HepG2 (cell line): Measurements from ENCODE around the gene TACC3. TPM values are rescaled to one million over a fixed set of nuclear protein-coding genes. Genes with fewer than 3 reads are reported as not detected.
A peak's percentile ranks its signal among the peaks of the same experiment; 100 is the strongest.

Source experiments
- ATAC-seq: fragments of 200-7000 bp; cut with Tn5 transposase; 3 replicates; pipeline ENCODE4 v1.9.1; 2020; ENCODE audit warnings: mild to moderate bottlenecking, moderate library complexity
- BruUV-seq: library from RNA; stranded (reverse); fragments of 400-500 nt; replicated peaks from 2 replicates; lab custom pipeline; 2021; lab: Mats Ljungman, UMichigan
- CTCF ChIA-PET: fragments of 300-600 bp; formaldehyde crosslinking; extraction: SDS; loops from one replicate; lab custom pipeline; 2021; ENCODE audit warnings: low total read pairs, inconsistent platforms, low intra/inter-chr PET ratio; lab: Yijun Ruan, JAX
- POLR2A ChIA-PET: fragments of 350-600 bp; sonication (Branson Sonifier 250); formaldehyde crosslinking; loops from one replicate; lab custom pipeline; 2020; ENCODE audit warnings: antibody characterized with exemption, inconsistent platforms; lab: Yijun Ruan, JAX
- DNase-seq: peaks from one replicate; pipeline ENCODE4 v3.0.0-alpha.2; 2015; ENCODE audit warnings: low spot score
- FAIRE-seq: peaks from 3 replicates; lab custom pipeline; 2011; peaks lifted over from hg19 to GRCh38; lab: Jason Lieb, UNC
- H2AFZ ChIP-seq: one replicate; pipeline ENCODE4 v1.6.1; 2011; ENCODE audit warnings: low read length, inconsistent platforms
- H3K27ac ChIP-seq: fragments of 300-600 bp; 3 replicates; pipeline ENCODE4 v1.8.0; 2011; ENCODE audit warnings: mixed run types, mild to moderate bottlenecking, mixed read lengths, low read length, inconsistent platforms; ENCODE audit not compliant: insufficient read depth; ENCODE audit errors: extremely low read length
- H3K27me3 ChIP-seq, 2 experiments: fragments of 200-600 bp in 1 of 2; 2 replicates in 1 of 2; 3 replicates in 1 of 2; pipeline versions ENCODE4 v1.6.0 to v1.8.0; 2011; ENCODE audit warnings: low read length in 2 of 2, mild to moderate bottlenecking in 2 of 2, moderate library complexity in 2 of 2, inconsistent platforms in 1 of 2; ENCODE audit not compliant: insufficient read depth in 2 of 2, control insufficient read depth in 1 of 2
- H3K36me3 ChIP-seq, 2 experiments: fragments of 200-600 bp in 1 of 2; replicated peaks in 1 of 2; 2 replicates in 1 of 2; 3 replicates in 1 of 2; pipeline versions ENCODE4 v1.5.1 to v1.8.0; 2011; ENCODE audit warnings: low read length in 2 of 2, inconsistent platforms in 1 of 2; ENCODE audit not compliant: insufficient read depth in 2 of 2, control insufficient read depth in 1 of 2
- H3K4me1 ChIP-seq: 2 replicates; pipeline ENCODE4 v1.5.1; 2012; ENCODE audit warnings: low read length, inconsistent platforms; ENCODE audit not compliant: insufficient read depth
- H3K4me2 ChIP-seq: 2 replicates; pipeline ENCODE4 v1.6.0; 2011; ENCODE audit warnings: low read depth, low read length, inconsistent platforms
- H3K4me3 ChIP-seq, 3 experiments: fragments of 200-600 bp in 1 of 3; sonication (generic), shearing (Covaris generic) in 1 of 3; replicated peaks in 1 of 3; 2 replicates each; pipeline ENCODE4 v1.5.1; 2011 to 2016; ENCODE audit warnings: low read length in 3 of 3, inconsistent platforms in 2 of 3, low read depth in 2 of 3, mild to moderate bottlenecking in 2 of 3, control low read depth in 1 of 3, mixed read lengths in 1 of 3; ENCODE audit not compliant: insufficient read depth in 1 of 3
- H3K79me2 ChIP-seq: one replicate; pipeline ENCODE4 v1.6.1; 2011; ENCODE audit warnings: low read length, inconsistent platforms; ENCODE audit not compliant: insufficient read depth
- H3K9ac ChIP-seq: 2 replicates; pipeline ENCODE4 v1.6.0; 2011; ENCODE audit warnings: mild to moderate bottlenecking, low read depth, low read length, inconsistent platforms; ENCODE audit not compliant: insufficient read depth
- H3K9me3 ChIP-seq: 2 replicates; pipeline ENCODE4 v1.5.1; 2012; ENCODE audit warnings: mild to moderate bottlenecking, low read length
- H4K20me1 ChIP-seq: 2 replicates; pipeline ENCODE4 v1.6.0; 2011; ENCODE audit warnings: inconsistent platforms, mild to moderate bottlenecking, low read length, moderate library complexity; ENCODE audit not compliant: insufficient read depth
- AGO2 ChIP-seq: fragments of 200-400 bp; formaldehyde crosslinking; optimal IDR thresholded peaks from 2 replicates; pipeline ENCODE3; 2017; ENCODE audit warnings: mild to moderate bottlenecking, low read depth, low read length, moderate library complexity
- HNRNPL ChIP-seq: fragments of 200-400 bp; formaldehyde crosslinking; IDR thresholded peaks from 2 replicates; pipeline ENCODE4 v1.6.1; 2017; ENCODE audit warnings: mild to moderate bottlenecking, low read depth, low read length
- ZNF552 ChIP-seq: sonication (generic); formaldehyde crosslinking; IDR thresholded peaks from 2 replicates; pipeline ENCODE4 v1.9.0; 2022; ENCODE audit warnings: missing genetic modification reagents, mild to moderate bottlenecking, borderline replicate concordance
- ZNF605 ChIP-seq: sonication (generic); formaldehyde crosslinking; IDR thresholded peaks from 2 replicates; pipeline ENCODE4 v1.8.0; 2022; ENCODE audit warnings: mild to moderate bottlenecking, missing genetic modification reagents
- WGBS: methylation state at CpG from one replicate; pipeline ENCODE4 v1.1.6; 2017; ENCODE audit warnings: low lambda C conversion rate; 5-methylcytosine and 5-hydroxymethylcytosine counted together
- in situ Hi-C: cut with HindIII; loops from 2 replicates; pipeline ENCODE4 v1.10.0; 2017; ENCODE audit warnings: low pct_unique_long_range_greater_than_20kb; ENCODE audit not compliant: extremely low pct_ligation_motif_present
- intact Hi-C: fragments of 100-400 bp; cut with micrococcal nuclease; formaldehyde crosslinking; loops from one replicate; pipeline ENCODE4 v1.10.0; 2022; ENCODE audit not compliant: unreplicated experiment
- polyA plus RNA-seq, 8 experiments: library from polyadenylated mRNA; depleted of rRNA in 3 of 8; stranded (reverse) in 7 of 8; unstranded in 1 of 8; fragments of >200 nt; fragmentation: Illumina TruSeq in 4 of 8; extraction: Trizol in 4 of 8; gene quantifications; 2 replicates each; pipeline versions ENCODE4 v1.2.1 to v1.2.3, GENCODE V29; 2011 to 2016; ENCODE audit warnings: low read depth in 4 of 8, missing spikeins in 1 of 8, mixed read lengths in 1 of 8; ENCODE audit not compliant: insufficient read depth in 1 of 8
- total RNA-seq, 5 experiments: library from RNA; depleted of rRNA; stranded (reverse); fragments of >200 nt; fragmentation: Illumina TruSeq; extraction: Trizol; gene quantifications; 2 replicates each; pipeline ENCODE4 v1.2.3, GENCODE V29; 2016; ENCODE audit warnings: low read depth in 1 of 5
- TF ChIP-seq, protein P1 (sequence below): sonication (generic); formaldehyde crosslinking; IDR thresholded peaks from 2 replicates; pipeline ENCODE4 v1.5.0; 2020; ENCODE audit warnings: missing genetic modification reagents, mild to moderate bottlenecking, borderline replicate concordance

The TACC3 gene
- total and polyA plus RNA-seq, 2 of the 13 experiments (the other 11 are each of a cell fraction or from before 2014, with no cell fraction given), result 20.3 to 21.2 TPM

DNA sequence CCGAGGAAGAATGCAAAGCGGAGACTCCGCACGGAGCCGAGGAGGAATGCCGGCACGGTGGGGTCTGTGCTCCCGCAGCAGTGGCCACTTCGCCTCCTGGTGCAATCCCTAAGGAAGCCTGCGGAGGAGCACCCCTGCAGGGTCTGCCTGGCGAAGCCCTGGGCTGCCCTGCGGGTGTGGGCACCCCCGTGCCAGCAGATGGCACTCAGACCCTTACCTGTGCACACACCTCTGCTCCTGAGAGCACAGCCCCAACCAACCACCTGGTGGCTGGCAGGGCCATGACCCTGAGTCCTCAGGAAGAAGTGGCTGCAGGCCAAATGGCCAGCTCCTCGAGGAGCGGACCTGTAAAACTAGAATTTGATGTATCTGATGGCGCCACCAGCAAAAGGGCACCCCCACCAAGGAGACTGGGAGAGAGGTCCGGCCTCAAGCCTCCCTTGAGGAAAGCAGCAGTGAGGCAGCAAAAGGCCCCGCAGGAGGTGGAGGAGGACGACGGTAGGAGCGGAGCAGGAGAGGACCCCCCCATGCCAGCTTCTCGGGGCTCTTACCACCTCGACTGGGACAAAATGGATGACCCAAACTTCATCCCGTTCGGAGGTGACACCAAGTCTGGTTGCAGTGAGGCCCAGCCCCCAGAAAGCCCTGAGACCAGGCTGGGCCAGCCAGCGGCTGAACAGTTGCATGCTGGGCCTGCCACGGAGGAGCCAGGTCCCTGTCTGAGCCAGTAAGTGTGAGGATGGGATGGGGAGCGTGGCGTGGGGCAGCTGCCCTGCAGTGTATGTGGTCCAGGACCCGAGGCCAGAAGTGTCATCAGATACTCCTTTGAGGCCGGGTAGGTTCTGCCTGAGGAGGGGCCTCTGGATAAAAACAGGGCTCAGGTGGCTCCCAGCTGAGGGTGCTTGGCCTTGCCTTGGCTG is 7.0 kb downstream of the TACC3 start:
- Histone ChIP-seq H3K36me3 (peaks cover 27 to 73% of the 10 kb centered on the region in 2 experiments; a peak in 4 of 5 replicates), H3K9me3 (no peaks in the 10 kb centered on the region), H3K27me3 (no peaks in the 10 kb centered on the region), H3K4me1 (peaks cover 19% of the 10 kb centered on the region), H3K9ac (no peak overlapping the region), H3K79me2 (peaks cover 11% of the 10 kb centered on the region), H3K4me3 (no peak overlapping the region), H3K4me2 (no peak overlapping the region), H2AFZ (no peak overlapping the region), H3K27ac (no peak overlapping the region), H4K20me1 (peaks cover 3% of the 10 kb centered on the region; the same call in 1 of the 2 replicates)
- ATAC-seq, result no peak
- ChIA-PET POLR2A (no interaction called here), CTCF (interaction anchor here (2.0 kb wide), 1 partner anchor 82 kb away, joined by 8 read pairs; no protein-coding TSS in a partner anchor)
- no peak for FAIRE-seq
- in situ Hi-C loops, result loop anchor here (5.0 kb wide), 1 partner anchor 36 kb away; no protein-coding TSS in a partner anchor
- intact Hi-C loops, result no loop called here
- TF ChIP-seq ZNF605 (CRISPR knock-in tag) (no peak), HNRNPL (0 out of 2 replicates have a peak, but pooled peaks have one; percentile 62), AGO2 (peak; percentile 42)
- DNase-seq, result no peak
- no TSS peak for BruUV-seq
- WGBS, result 98% methylated on average over 22 of the region's 31 CpGs

DNA sequence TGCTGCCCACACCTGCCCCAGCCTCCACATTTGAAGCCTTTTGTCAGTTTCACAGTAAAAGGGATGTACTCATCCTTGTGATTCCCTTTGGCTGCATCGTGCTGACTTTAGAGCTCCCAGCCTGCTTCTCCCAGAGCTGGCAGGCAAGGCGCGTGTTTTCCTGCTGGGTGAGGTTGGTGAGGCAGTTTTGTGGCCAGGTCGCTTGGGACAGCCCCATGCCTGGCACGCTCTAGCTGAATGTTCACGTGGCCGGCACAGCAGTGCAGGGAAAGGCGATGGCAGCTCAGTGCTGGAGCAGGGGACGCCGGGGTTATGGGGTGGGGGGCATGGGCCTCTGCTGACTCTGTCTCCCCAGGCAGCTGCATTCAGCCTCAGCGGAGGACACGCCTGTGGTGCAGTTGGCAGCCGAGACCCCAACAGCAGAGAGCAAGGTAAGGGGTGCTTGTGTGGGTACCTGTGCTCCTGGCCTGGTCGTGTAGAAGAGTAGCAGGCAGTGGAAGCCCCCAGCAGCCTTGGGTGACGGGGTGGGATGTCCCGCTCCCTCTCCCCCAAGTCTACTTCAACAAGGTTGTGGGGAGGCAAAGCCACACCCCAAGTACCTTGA is 9.3 kb downstream of the TACC3 start:
- Histone ChIP-seq H3K27me3 (no peaks in the 10 kb centered on the region), H3K4me3 (no peak overlapping the region), H4K20me1 (peaks cover 3% of the 10 kb centered on the region; the same call in 1 of the 2 replicates), H3K79me2 (peaks cover 6% of the 10 kb centered on the region), H3K9ac (no peak overlapping the region), H3K4me1 (peaks cover 14% of the 10 kb centered on the region; the same call in 1 of the 2 replicates), H3K27ac (no peak overlapping the region), H3K9me3 (no peaks in the 10 kb centered on the region), H2AFZ (no peak overlapping the region), H3K36me3 (peaks cover 31 to 75% of the 10 kb centered on the region in 2 experiments), H3K4me2 (no peak overlapping the region)
- DNase-seq (no peak), ATAC-seq (no peak), FAIRE-seq (no peak)
- POLR2A ChIA-PET, result no interaction called here
- 90% methylated on average over 7 of the region's 16 CpGs for WGBS
- intact Hi-C loops, result no loop called here
- in situ Hi-C loops, result no loop called here
- TF ChIP-seq, protein P1, sequence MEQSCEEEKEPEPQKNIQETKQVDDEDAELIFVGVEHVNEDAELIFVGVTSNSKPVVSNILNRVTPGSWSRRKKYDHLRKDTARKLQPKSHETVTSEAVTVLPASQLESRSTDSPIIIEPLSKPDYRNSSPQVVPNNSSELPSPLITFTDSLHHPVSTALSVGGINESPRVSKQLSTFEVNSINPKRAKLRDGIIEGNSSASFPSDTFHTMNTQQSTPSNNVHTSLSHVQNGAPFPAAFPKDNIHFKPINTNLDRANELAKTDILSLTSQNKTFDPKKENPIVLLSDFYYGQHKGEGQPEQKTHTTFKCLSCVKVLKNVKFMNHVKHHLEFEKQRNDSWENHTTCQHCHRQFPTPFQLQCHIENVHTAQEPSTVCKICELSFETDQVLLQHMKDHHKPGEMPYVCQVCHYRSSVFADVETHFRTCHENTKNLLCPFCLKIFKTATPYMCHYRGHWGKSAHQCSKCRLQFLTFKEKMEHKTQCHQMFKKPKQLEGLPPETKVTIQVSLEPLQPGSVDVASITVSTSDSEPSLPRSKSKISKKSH (CRISPR knock-in tag), result 0 out of 2 replicates have a peak, but pooled peaks have one; percentile 25
- no peak for TF ChIP-seq ZNF552 (CRISPR knock-in tag)
- TF ChIP-seq AGO2, result peak; percentile 32
- BruUV-seq, result no TSS peak
- CTCF ChIA-PET, result interaction anchor here (2.0 to 2.1 kb wide), 2 partner anchors 38 to 79 kb away, joined by 8 to 15 read pairs; no protein-coding TSS in a partner anchor
